Spleen (tissue), 11 donors: ENCODE measurements around the gene PTPRN2. TPM values are rescaled to one million over a fixed set of nuclear protein-coding genes. Genes with fewer than 3 reads are reported as not detected.

Experiments
- DNase-seq: peaks from one replicate; pipeline ENCODE4 v3.0.0-alpha.2; 2020
- H3K27ac ChIP-seq, 8 donors: fragments of 200-600 bp; sonication (generic) in 7 of 8; 1 replicate in 4 of 8; 2 replicates in 4 of 8; pipeline versions ENCODE4 v1.5.0 to v1.8.0; 2016 to 2021; ENCODE audit warnings: inconsistent platforms in 4 of 8, mild to moderate bottlenecking in 4 of 8, moderate library complexity in 1 of 8
- H3K27me3 ChIP-seq, 7 donors: fragments of 200-600 bp; sonication (generic) in 6 of 7; replicated peaks in 1 of 7; 1 replicate in 4 of 7; 2 replicates in 3 of 7; pipeline versions ENCODE4 v1.5.0 to v1.8.0; 2016 to 2021; ENCODE audit warnings: inconsistent platforms in 3 of 7, mild to moderate bottlenecking in 1 of 7
- H3K36me3 ChIP-seq, 6 donors: fragments of 200-600 bp; sonication (generic) in 5 of 6; 1 replicate in 4 of 6; 2 replicates in 2 of 6; pipeline versions ENCODE4 v1.5.0 to v1.8.0; 2016 to 2021; ENCODE audit warnings: inconsistent platforms in 2 of 6
- H3K4me1 ChIP-seq, 6 donors: fragments of 200-600 bp; sonication (generic) in 5 of 6; 1 replicate in 3 of 6; 2 replicates in 3 of 6; pipeline versions ENCODE4 v1.5.0 to v1.8.0; 2016 to 2021; ENCODE audit warnings: inconsistent platforms in 3 of 6
- H3K4me3 ChIP-seq, 8 donors: fragments of 200-600 bp; sonication (generic) in 7 of 8; 1 replicate in 4 of 8; 2 replicates in 4 of 8; pipeline versions ENCODE4 v1.5.0 to v1.8.0; 2016 to 2021; ENCODE audit warnings: inconsistent platforms in 4 of 8, mild to moderate bottlenecking in 4 of 8, moderate library complexity in 2 of 8
- H3K9me3 ChIP-seq, 8 donors: fragments of 200-600 bp; sonication (generic) in 7 of 8; 1 replicate in 4 of 8; 2 replicates in 4 of 8; pipeline versions ENCODE4 v1.5.0 to v1.8.0; 2016 to 2021; ENCODE audit warnings: inconsistent platforms in 4 of 8
- CTCF ChIP-seq, 11 experiments: fragments of 200-600 bp in 7 of 11; fragments of 450-650 bp in 4 of 11; sonication (generic) in 4 of 11; IDR thresholded peaks in 8 of 11; conservative IDR thresholded peaks in 3 of 11; 1 replicate in 7 of 11; 2 replicates in 4 of 11; pipeline versions ENCODE4 v1.4.0 to v1.8.0; 2016 to 2021; ENCODE audit warnings: antibody characterized with exemption in 11 of 11, inconsistent platforms in 4 of 11, mild to moderate bottlenecking in 1 of 11
- POLR2A ChIP-seq, 3 donors: fragments of 450-650 bp; IDR thresholded peaks; one replicate each; pipeline ENCODE4 v1.5.1; 2017; ENCODE audit warnings: antibody characterized with exemption in 3 of 3, mild to moderate bottlenecking in 1 of 3
- POLR2AphosphoS5 ChIP-seq, 3 donors: sonication (generic); formaldehyde crosslinking; IDR thresholded peaks; one replicate each; pipeline ENCODE4 v1.5.1; 2017; ENCODE audit warnings: antibody characterized with exemption in 3 of 3
- WGBS, 5 donors: extraction: QIAGEN DNeasy Blood & Tissue Kit in 3 of 5; methylation state at CpG; one replicate each; pipeline versions ENCODE4 v1.1.5 to v1.1.7; 2013 to 2018; 5-methylcytosine and 5-hydroxymethylcytosine counted together
- intact Hi-C: fragments of 100-400 bp; cut with DNase I; formaldehyde crosslinking; loops from one replicate; pipeline ENCODE4 v1.15.0; 2023; ENCODE audit warnings: low total_unique reads
- polyA plus RNA-seq, 3 donors: library from polyadenylated mRNA; stranded (reverse); fragments of 200-250 nt; gene quantifications; one replicate each; pipeline ENCODE4 v1.2.1, GENCODE V29; 2013
- total RNA-seq, 7 donors: library from RNA; depleted of rRNA in 3 of 7; stranded (reverse); fragments of >200 nt in 3 of 7; fragmentation: NEBNext Ultra II Directional in 4 of 7; extraction: Animal tissue kit (Norgen Biotek cat#: 25700) in 4 of 7; gene quantifications; one replicate each; pipeline versions ENCODE4 v1.1.0 to v1.2.1, GENCODE V29; 2016 to 2021
- donor health status: healthy with polysubstance abuse.
- donor health status: DM: no; HTN: no; CAD: no; lungs with moderate emphysema.
- donor health status: DM: no; HTN: no; CAD: no.
- donor health status: Bipolar disorder and iron deficiency.
- donor health status: healthy.
- donor health status: DM: no; HTN: no; CAD: no.
- donor health status: DM: yes; HTN: yes; CAD: no.

The PTPRN2 gene
- total and polyA plus RNA-seq, 10 donors, result 7.0 to 22.8 (median 16.8) TPM

GRCh38 chr7:158117341-158118222, 470.0 kb downstream of the PTPRN2 start:
- Histone ChIP-seq H3K9me3 (peaks cover 17 to 99% (median 76%) of the 10 kb centered on the region in 8 donors), H3K27me3 (no peaks in the 10 kb centered on the region), H3K27ac (no peak overlapping the region), H3K4me3 (no peak overlapping the region), H3K36me3 (no peaks in the 10 kb centered on the region), H3K4me1 (no peaks in the 10 kb centered on the region)
- TF ChIP-seq POLR2AphosphoS5 (IDR thresholded peaks at IDR 0.05), result no peak
- no peak for TF ChIP-seq CTCF (IDR thresholded peaks at IDR 0.05 in 8 of 11, conservative IDR thresholded peaks at IDR 0.05 in 3 of 11)
- no peak for TF ChIP-seq POLR2A (IDR thresholded peaks at IDR 0.05)
- WGBS, 5 donors, result 73 to 81% (median 80%) methylated on average over 1 of the region's 1 CpG
- DNase-seq, result no peak
- intact Hi-C loops, result no loop called here

GRCh38 chr7:158116235-158116634, 471.4 kb downstream of the PTPRN2 start:
- Histone ChIP-seq H3K27me3 (no peaks in the 10 kb centered on the region), H3K4me3 (no peak overlapping the region), H3K36me3 (no peaks in the 10 kb centered on the region), H3K27ac (no peak overlapping the region), H3K9me3 (peaks cover 17 to 95% (median 76%) of the 10 kb centered on the region in 8 donors), H3K4me1 (no peaks in the 10 kb centered on the region)
- 81 to 94% (median 86%) methylated on average over 2 of the region's 2 CpGs for WGBS, 5 donors
- DNase-seq, result no peak
- TF ChIP-seq POLR2AphosphoS5 (IDR thresholded peaks at IDR 0.05), result no peak
- no peak for TF ChIP-seq POLR2A (IDR thresholded peaks at IDR 0.05)
- no peak for TF ChIP-seq CTCF (IDR thresholded peaks at IDR 0.05 in 8 of 11, conservative IDR thresholded peaks at IDR 0.05 in 3 of 11)
- intact Hi-C loops, result no loop called here

GRCh38 chr7:158114056-158114850, 473.4 kb downstream of the PTPRN2 start:
- Histone ChIP-seq H3K27me3 (no peaks in the 10 kb centered on the region), H3K27ac (no peak overlapping the region), H3K9me3 (peaks cover 17 to 95% (median 66%) of the 10 kb centered on the region in 8 donors), H3K36me3 (no peaks in the 10 kb centered on the region), H3K4me1 (no peaks in the 10 kb centered on the region), H3K4me3 (no peak overlapping the region)
- 84 to 95% (median 89%) methylated on average over 18 of the region's 18 CpGs for WGBS, 5 donors
- DNase-seq, result no peak
- TF ChIP-seq CTCF (IDR thresholded peaks at IDR 0.05 in 8 of 11, conservative IDR thresholded peaks at IDR 0.05 in 3 of 11) (no peak), POLR2A (IDR thresholded peaks at IDR 0.05) (no peak), POLR2AphosphoS5 (IDR thresholded peaks at IDR 0.05) (no peak)
- intact Hi-C loops, result no loop called here
